EH (cell line): ENCODE results near the gene RBX1.
"Not testable (repeated sequence)": the region's sequence is repeated elsewhere in the genome, so short reads cannot be mapped to it uniquely, and the experiment has no call there.

Experiments
- DNase-seq: peaks from one replicate; pipeline ENCODE4 v3.0.0-alpha.2; 2015; ENCODE audit warnings: low read depth

RBX1 gene

GRCh38 chr22:40950962-40951794 is at the start of gene RBX1:
Gene RBX1, plus strand, starts transcription at chr22:40951378. Its CDS starts 21 bp downstream, at chr22:40951399.
- peak; percentile 99 for DNase-seq

GRCh38 chr22:40904101-40904500 is 47.1 kb upstream of the RBX1 start:
- no peak for DNase-seq

- no peak for DNase-seq
These were observed 42.3 kb upstream of the RBX1 start for GRCh38 chr22:40908895-40909294.

GRCh38 chr22:40911772-40912171 is 39.4 kb upstream of the RBX1 start:
- peak; percentile 59 for DNase-seq

GRCh38 chr22:40912987-40913386 is 38.2 kb upstream of the RBX1 start:
- not testable (repeated sequence) for DNase-seq

- DNase-seq, result peak; percentile 4
These were observed 31.7 kb upstream of the RBX1 start for GRCh38 chr22:40919446-40919845.

GRCh38 chr22:40920526-40920925 is 30.7 kb upstream of the RBX1 start:
- DNase-seq, result no peak

- peak; percentile 71 for DNase-seq
These were observed 28.5 kb upstream of the RBX1 start for GRCh38 chr22:40922484-40923303.

GRCh38 chr22:40928657-40929056 is 22.5 kb upstream of the RBX1 start:
- DNase-seq, result no peak

- DNase-seq, result no peak
These were observed 18.8 kb upstream of the RBX1 start for GRCh38 chr22:40932396-40932795.

- DNase-seq, result no peak
These were observed 12.0 kb upstream of the RBX1 start for GRCh38 chr22:40939202-40939601.

- peak; percentile 54 for DNase-seq
These were observed 822 bp downstream of the RBX1 start for GRCh38 chr22:40951795-40952605.

- DNase-seq, result peak; percentile 53
These were observed 2.3 kb downstream of the RBX1 start for GRCh38 chr22:40953471-40953870.

- no peak for DNase-seq
These were observed 2.9 kb downstream of the RBX1 start for GRCh38 chr22:40954113-40954512.

GRCh38 chr22:40955571-40955970 is 4.4 kb downstream of the RBX1 start:
- peak; percentile 77 for DNase-seq

- no peak for DNase-seq
These were observed 6.4 kb downstream of the RBX1 start for GRCh38 chr22:40957601-40958000.

- no peak for DNase-seq
These were observed 7.1 kb downstream of the RBX1 start for GRCh38 chr22:40958299-40958698.

GRCh38 chr22:40960145-40960544 is 9.0 kb downstream of the RBX1 start:
- peak; percentile 12 for DNase-seq

- DNase-seq, result no peak
These were observed 15.0 kb downstream of the RBX1 start for GRCh38 chr22:40965936-40966725.

GRCh38 chr22:40966726-40967085 is 15.5 kb downstream of the RBX1 start:
- DNase-seq, result no peak

GRCh38 chr22:40967111-40967760 is 16.1 kb downstream of the RBX1 start:
- no peak for DNase-seq
